Keratinocyte (primary cell): ENCODE data around the gene KDM5B.

ENCODE experiments used
- EZH2 ChIP-seq: IDR thresholded peaks from one replicate; pipeline ENCODE4 v1.6.1; 2012; ENCODE audit warnings: inconsistent platforms, mild to moderate bottlenecking, low read length, moderate library complexity
- TF ChIP-seq, protein P1 (sequence below), 3 experiments: IDR thresholded peaks in 1 of 3; conservative IDR thresholded peaks in 1 of 3; optimal IDR thresholded peaks in 1 of 3; 2 replicates in 2 of 3; 3 replicates in 1 of 3; pipeline versions ENCODE3 to v1.5.1; 2011; ENCODE audit warnings: low read length in 3 of 3, mild to moderate bottlenecking in 3 of 3, moderate library complexity in 2 of 3, control low read depth in 1 of 3, inconsistent platforms in 1 of 3; ENCODE audit not compliant: insufficient read depth in 2 of 3; ENCODE audit errors: extremely low read depth in 1 of 3

DNA sequence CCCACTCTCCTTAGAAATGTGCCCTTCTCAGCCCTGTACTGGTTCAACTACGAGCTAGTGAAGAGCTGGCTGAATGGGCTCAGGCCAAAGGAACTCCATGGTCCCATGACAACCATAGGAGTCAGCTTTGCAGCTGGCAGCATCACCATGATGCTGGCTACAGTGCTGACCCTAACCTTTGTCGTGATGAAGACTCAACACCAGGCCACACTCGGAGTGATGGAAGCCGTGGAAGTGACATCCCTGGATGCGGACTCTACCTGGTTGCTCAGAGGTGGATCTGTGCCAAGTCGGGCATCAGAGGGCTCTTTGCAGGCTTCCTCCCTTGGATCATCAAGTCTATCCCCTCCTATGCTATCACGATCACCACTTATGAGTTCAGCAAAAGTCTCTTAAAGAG, 11.6 kb downstream of the KDM5B start:
- TF ChIP-seq, protein P1, sequence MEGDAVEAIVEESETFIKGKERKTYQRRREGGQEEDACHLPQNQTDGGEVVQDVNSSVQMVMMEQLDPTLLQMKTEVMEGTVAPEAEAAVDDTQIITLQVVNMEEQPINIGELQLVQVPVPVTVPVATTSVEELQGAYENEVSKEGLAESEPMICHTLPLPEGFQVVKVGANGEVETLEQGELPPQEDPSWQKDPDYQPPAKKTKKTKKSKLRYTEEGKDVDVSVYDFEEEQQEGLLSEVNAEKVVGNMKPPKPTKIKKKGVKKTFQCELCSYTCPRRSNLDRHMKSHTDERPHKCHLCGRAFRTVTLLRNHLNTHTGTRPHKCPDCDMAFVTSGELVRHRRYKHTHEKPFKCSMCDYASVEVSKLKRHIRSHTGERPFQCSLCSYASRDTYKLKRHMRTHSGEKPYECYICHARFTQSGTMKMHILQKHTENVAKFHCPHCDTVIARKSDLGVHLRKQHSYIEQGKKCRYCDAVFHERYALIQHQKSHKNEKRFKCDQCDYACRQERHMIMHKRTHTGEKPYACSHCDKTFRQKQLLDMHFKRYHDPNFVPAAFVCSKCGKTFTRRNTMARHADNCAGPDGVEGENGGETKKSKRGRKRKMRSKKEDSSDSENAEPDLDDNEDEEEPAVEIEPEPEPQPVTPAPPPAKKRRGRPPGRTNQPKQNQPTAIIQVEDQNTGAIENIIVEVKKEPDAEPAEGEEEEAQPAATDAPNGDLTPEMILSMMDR (optimal IDR thresholded peaks at IDR 0.05 in 1 of 3, IDR thresholded peaks at IDR 0.05 in 1 of 3, conservative IDR thresholded peaks at IDR 0.05 in 1 of 3; ENCODE audit: extremely low read depth in 1 of 3, insufficient read depth in 2 of 3, low read length in 3 of 3) = no peak
- no peak for TF ChIP-seq EZH2
